Nephron (organoid): Measurements from ENCODE around the gene CTF1.

ENCODE experiments used
- H3K27ac Mint-ChIP-seq, 3 experiments: 2 replicates each; pipeline ENCODE4 v1.8.0; 2020; ENCODE audit warnings: mixed read lengths in 3 of 3, mild to moderate bottlenecking in 2 of 3, moderate library complexity in 1 of 3
- H3K27me3 Mint-ChIP-seq: 2 replicates; pipeline ENCODE4 v1.8.0; 2021; ENCODE audit warnings: low read depth, mild to moderate bottlenecking, moderate library complexity, mixed read lengths
- H3K36me3 Mint-ChIP-seq: 2 replicates; pipeline ENCODE4 v1.8.0; 2020; ENCODE audit warnings: low read depth, mixed read lengths
- H3K4me1 Mint-ChIP-seq: 2 replicates; pipeline ENCODE4 v1.8.0; 2020; ENCODE audit warnings: mixed read lengths
- H3K4me3 Mint-ChIP-seq, 3 experiments: 2 replicates each; pipeline ENCODE4 v1.8.0; 2020; ENCODE audit warnings: mild to moderate bottlenecking in 3 of 3, mixed read lengths in 3 of 3, moderate library complexity in 2 of 3
- H3K9me3 Mint-ChIP-seq: 2 replicates; pipeline ENCODE4 v1.8.0; 2020; ENCODE audit warnings: mixed read lengths
- TF ChIP-seq, protein P1 (sequence below), 3 experiments: fragments of 200-600 bp; sonication (generic); IDR thresholded peaks; one replicate each; pipeline ENCODE4 v1.5.0; 2021; ENCODE audit warnings: antibody characterized with exemption in 3 of 3; ENCODE audit not compliant: unreplicated experiment in 3 of 3

Gene CTF1

GRCh38 chr16:30896261-30896888, at the start of gene CTF1:
CTF1 (plus strand) TSS chr16:30896614; CDS start chr16:30896644, 30 bp downstream.
- Mint-ChIP-seq H3K9me3 (no peaks in the 10 kb centered on the region), H3K4me3 (peak within 1 kb of the TSS; percentile 88 to 94 (median 88)), H3K27ac (peak within 1 kb of the TSS; percentile 97 to 99 (median 98)), H3K36me3 (peaks cover 3% of the 10 kb centered on the region), H3K4me1 (peaks cover 35% of the 10 kb centered on the region), H3K27me3 (no peaks in the 10 kb centered on the region)
- TF ChIP-seq, protein P1, sequence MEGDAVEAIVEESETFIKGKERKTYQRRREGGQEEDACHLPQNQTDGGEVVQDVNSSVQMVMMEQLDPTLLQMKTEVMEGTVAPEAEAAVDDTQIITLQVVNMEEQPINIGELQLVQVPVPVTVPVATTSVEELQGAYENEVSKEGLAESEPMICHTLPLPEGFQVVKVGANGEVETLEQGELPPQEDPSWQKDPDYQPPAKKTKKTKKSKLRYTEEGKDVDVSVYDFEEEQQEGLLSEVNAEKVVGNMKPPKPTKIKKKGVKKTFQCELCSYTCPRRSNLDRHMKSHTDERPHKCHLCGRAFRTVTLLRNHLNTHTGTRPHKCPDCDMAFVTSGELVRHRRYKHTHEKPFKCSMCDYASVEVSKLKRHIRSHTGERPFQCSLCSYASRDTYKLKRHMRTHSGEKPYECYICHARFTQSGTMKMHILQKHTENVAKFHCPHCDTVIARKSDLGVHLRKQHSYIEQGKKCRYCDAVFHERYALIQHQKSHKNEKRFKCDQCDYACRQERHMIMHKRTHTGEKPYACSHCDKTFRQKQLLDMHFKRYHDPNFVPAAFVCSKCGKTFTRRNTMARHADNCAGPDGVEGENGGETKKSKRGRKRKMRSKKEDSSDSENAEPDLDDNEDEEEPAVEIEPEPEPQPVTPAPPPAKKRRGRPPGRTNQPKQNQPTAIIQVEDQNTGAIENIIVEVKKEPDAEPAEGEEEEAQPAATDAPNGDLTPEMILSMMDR (IDR thresholded peaks at IDR 0.05; ENCODE audit: unreplicated experiment in 3 of 3) = no peak

GRCh38 chr16:30846649-30847402, 49.6 kb upstream of the CTF1 start:
- TF ChIP-seq, protein P1 (IDR thresholded peaks at IDR 0.05; ENCODE audit: unreplicated experiment in 3 of 3) = no peak
- no peak overlapping the region for H3K27ac Mint-ChIP-seq
- H3K9me3 Mint-ChIP-seq = peaks cover 2% of the 10 kb centered on the region
- H3K4me3 Mint-ChIP-seq = no peak overlapping the region
- peaks cover 11% of the 10 kb centered on the region for H3K4me1 Mint-ChIP-seq
- H3K36me3 Mint-ChIP-seq = peaks cover 21% of the 10 kb centered on the region
- no peaks in the 10 kb centered on the region for H3K27me3 Mint-ChIP-seq

DNA sequence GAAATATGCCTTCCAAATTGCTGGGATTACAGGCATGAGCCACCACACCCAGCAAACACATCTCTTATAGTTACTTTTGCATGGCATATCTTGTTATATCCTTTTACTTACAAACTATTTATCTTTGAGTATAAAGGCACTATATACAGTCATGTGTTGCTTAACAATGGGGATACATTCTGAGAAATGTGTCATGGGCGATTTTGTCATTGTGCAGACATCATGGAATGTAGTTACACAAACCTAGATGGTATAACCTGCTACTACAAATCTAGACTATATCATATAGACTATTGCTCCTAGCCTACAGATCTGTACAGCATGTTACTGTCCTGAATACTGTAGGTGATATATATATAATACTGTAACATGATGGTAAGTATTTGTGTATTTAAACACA, 46.2 kb upstream of the CTF1 start:
- no peak overlapping the region for H3K4me3 Mint-ChIP-seq
- TF ChIP-seq, protein P1 (IDR thresholded peaks at IDR 0.05; ENCODE audit: unreplicated experiment in 3 of 3) = no peak
- H3K36me3 Mint-ChIP-seq = peaks cover 26% of the 10 kb centered on the region
- no peaks in the 10 kb centered on the region for H3K27me3 Mint-ChIP-seq
- H3K27ac Mint-ChIP-seq = no peak overlapping the region
- peaks cover 2% of the 10 kb centered on the region for H3K4me1 Mint-ChIP-seq
- H3K9me3 Mint-ChIP-seq = no peaks in the 10 kb centered on the region

GRCh38 chr16:30853758-30854157, 42.7 kb upstream of the CTF1 start:
- TF ChIP-seq, protein P1 (IDR thresholded peaks at IDR 0.05; ENCODE audit: unreplicated experiment in 3 of 3) = no peak
- H3K4me1 Mint-ChIP-seq = no peaks in the 10 kb centered on the region
- H3K27ac Mint-ChIP-seq = no peak overlapping the region
- H3K4me3 Mint-ChIP-seq = no peak overlapping the region
- H3K27me3 Mint-ChIP-seq = no peaks in the 10 kb centered on the region
- no peaks in the 10 kb centered on the region for H3K9me3 Mint-ChIP-seq
- peaks cover 32% of the 10 kb centered on the region for H3K36me3 Mint-ChIP-seq

- Mint-ChIP-seq H3K27ac (no peak overlapping the region), H3K4me3 (no peak overlapping the region), H3K4me1 (peaks cover 5% of the 10 kb centered on the region), H3K27me3 (no peaks in the 10 kb centered on the region), H3K9me3 (no peaks in the 10 kb centered on the region), H3K36me3 (peaks cover 25% of the 10 kb centered on the region)
- TF ChIP-seq, protein P1 (IDR thresholded peaks at IDR 0.05; ENCODE audit: unreplicated experiment in 3 of 3) = no peak
Measured at GRCh38 chr16:30858111-30858495, 38.3 kb upstream of the CTF1 start.
